ENCODE results near the gene NEURL2. TPM values are rescaled to one million over a fixed set of nuclear protein-coding genes. Genes with fewer than 3 reads are reported as not detected.

The NEURL2 gene
- total RNA-seq, 4 donors from 2014 or later = 2.2 to 26.4 (median 17.0) TPM

DNA sequence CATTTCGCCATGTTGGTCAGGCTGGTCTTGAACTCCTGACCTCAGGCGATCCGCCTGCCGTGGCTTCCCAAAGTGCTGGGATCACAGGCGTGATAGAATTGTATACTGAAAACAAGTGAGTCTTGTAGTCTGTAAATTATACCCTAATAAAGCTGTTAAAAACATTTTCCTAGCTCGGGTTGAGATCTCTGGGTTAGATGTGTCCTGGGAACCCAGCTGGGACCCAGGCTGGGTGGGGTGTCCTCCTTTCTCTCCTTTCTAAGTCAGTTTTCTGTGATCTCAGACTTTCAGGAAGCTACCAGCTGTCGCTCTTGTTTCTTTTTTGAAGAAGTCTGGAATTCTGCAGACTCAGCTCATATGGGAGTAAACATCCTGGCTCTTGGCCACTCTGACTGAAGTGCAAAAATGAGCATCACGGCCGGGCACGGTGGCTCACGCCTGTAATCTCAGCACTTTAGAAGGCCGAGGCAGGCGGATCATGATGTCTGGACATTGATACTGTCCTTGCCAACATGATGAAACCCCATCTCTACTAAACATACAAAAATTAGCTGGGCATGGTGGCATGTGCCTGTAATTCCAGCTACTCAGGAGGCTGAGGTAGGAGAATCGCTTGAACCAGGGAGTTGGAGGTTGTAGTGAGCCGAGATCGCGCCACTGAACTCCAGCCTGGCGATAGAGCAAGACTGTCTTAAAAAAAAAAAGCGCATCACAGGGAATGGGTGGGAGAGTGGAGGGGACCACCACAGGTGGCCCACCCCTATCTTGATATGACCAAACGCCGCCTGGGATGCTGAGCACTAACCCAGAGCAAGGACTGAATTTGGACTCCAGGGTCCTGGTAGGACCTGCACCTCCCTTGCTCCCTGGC lies 33.6 kb upstream of the NEURL2 start:
- Histone ChIP-seq H3K27ac (peak overlapping the region in 3 of 4 donors; percentile 61 to 71 (median 66)), H3K4me1 (peaks cover 0 to 30% (median 22%) of the 10 kb centered on the region in 3 donors), H3K9me3 (no peaks in the 10 kb centered on the region), H3K36me3 (no peaks in the 10 kb centered on the region), H3K4me3 (no peak overlapping the region), H3K27me3 (no peaks in the 10 kb centered on the region)
- ATAC-seq = peak; percentile 72
- TF ChIP-seq POLR2A (IDR thresholded peaks at IDR 0.05) (no peak), POLR2AphosphoS5 (IDR thresholded peaks at IDR 0.05) (no peak), EP300 (IDR thresholded peaks at IDR 0.05) (no peak)
- TF ChIP-seq, protein P1, sequence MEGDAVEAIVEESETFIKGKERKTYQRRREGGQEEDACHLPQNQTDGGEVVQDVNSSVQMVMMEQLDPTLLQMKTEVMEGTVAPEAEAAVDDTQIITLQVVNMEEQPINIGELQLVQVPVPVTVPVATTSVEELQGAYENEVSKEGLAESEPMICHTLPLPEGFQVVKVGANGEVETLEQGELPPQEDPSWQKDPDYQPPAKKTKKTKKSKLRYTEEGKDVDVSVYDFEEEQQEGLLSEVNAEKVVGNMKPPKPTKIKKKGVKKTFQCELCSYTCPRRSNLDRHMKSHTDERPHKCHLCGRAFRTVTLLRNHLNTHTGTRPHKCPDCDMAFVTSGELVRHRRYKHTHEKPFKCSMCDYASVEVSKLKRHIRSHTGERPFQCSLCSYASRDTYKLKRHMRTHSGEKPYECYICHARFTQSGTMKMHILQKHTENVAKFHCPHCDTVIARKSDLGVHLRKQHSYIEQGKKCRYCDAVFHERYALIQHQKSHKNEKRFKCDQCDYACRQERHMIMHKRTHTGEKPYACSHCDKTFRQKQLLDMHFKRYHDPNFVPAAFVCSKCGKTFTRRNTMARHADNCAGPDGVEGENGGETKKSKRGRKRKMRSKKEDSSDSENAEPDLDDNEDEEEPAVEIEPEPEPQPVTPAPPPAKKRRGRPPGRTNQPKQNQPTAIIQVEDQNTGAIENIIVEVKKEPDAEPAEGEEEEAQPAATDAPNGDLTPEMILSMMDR (IDR thresholded peaks at IDR 0.05) = no peak
- WGBS, 2 donors (ENCODE audit: low coverage in 1 of 2) = 17 to 44% methylated on average over 1 to 8 of the region's 21 CpGs

- TF ChIP-seq, protein P1 (IDR thresholded peaks at IDR 0.05) = no peak
- TF ChIP-seq POLR2AphosphoS5 (IDR thresholded peaks at IDR 0.05) (no peak), EP300 (IDR thresholded peaks at IDR 0.05) (no peak), POLR2A (IDR thresholded peaks at IDR 0.05) (no peak)
- Histone ChIP-seq H3K27me3 (no peaks in the 10 kb centered on the region), H3K36me3 (no peaks in the 10 kb centered on the region), H3K9me3 (no peaks in the 10 kb centered on the region), H3K4me3 (no peak overlapping the region), H3K4me1 (peaks cover 0 to 52% (median 34%) of the 10 kb centered on the region in 3 donors), H3K27ac (no peak overlapping the region)
- ATAC-seq = no peak
- 77 to 89% methylated on average over 8 to 9 of the region's 11 CpGs for WGBS, 2 donors (ENCODE audit: low coverage in 1 of 2)
Measured at GRCh38 chr20:45921337-45922189, 30.6 kb upstream of the NEURL2 start.

DNA sequence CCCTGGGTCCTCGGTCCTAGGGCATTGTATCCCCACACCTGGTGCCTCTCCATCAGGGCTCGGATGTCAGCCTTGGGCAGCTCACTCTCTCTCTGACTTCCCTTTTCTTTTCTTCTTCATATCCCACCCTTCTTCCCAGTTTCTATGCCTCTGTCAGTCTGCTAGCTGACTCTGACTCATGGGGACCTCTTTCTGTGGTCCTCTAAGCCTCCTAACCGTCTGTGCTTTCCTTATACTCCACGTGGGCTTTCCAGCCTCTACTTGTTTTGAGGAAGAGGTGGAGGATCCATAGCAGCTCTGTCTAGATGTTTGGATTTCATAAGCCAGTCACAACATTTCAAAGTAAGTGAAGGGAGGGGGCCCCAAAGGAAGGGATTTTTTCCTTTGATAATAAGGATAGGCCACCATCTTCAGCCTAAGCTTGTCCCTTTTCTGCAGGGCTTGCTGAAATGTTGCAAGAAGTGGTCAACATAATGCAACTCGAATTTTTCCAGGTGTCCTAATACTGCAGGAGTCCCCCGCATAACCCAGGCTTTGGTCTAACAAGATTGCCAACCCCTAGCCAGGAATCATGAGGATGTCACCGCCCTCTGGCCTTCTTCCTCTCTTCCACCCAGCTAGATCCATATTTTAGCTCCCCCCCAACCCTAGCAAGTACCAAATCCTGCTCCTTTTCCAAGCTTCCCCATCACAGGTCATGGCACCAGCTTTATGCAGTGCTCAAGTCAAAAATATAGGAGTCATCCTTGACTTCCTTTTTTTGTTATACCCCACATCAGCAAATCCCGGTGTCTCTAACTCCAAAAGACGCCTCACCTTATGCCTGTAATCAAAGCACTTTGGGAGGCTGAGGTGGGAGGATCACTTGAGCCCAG lies 29.7 kb upstream of the NEURL2 start:
- no peak overlapping the region for H3K4me3 ChIP-seq
- H3K9me3 ChIP-seq = no peaks in the 10 kb centered on the region
- ATAC-seq = no peak
- WGBS, 2 donors (ENCODE audit: low coverage in 1 of 2) = 66 to 87% methylated on average over 4 to 6 of the region's 9 CpGs
- no peaks in the 10 kb centered on the region for H3K36me3 ChIP-seq
- peaks cover 0 to 52% (median 34%) of the 10 kb centered on the region in 3 donors for H3K4me1 ChIP-seq
- TF ChIP-seq EP300 (IDR thresholded peaks at IDR 0.05) = no peak
- TF ChIP-seq, protein P1 (IDR thresholded peaks at IDR 0.05) = no peak
- TF ChIP-seq POLR2AphosphoS5 (IDR thresholded peaks at IDR 0.05) = no peak
- TF ChIP-seq POLR2A (IDR thresholded peaks at IDR 0.05) = no peak
- H3K27me3 ChIP-seq = no peaks in the 10 kb centered on the region
- peak overlapping the region in 3 of 4 donors; percentile 66 to 77 (median 70) for H3K27ac ChIP-seq

- H3K36me3 ChIP-seq = no peaks in the 10 kb centered on the region
- peak overlapping the region; percentile 15 to 77 (median 68) for H3K27ac ChIP-seq
- WGBS, 2 donors (ENCODE audit: low coverage in 1 of 2) = 27 to 31% methylated on average over 6 to 7 of the region's 11 CpGs
- TF ChIP-seq EP300 (IDR thresholded peaks at IDR 0.05) (no peak), POLR2AphosphoS5 (IDR thresholded peaks at IDR 0.05) (no peak), POLR2A (IDR thresholded peaks at IDR 0.05) (no peak)
- TF ChIP-seq, protein P1 (IDR thresholded peaks at IDR 0.05) = no peak
- H3K27me3 ChIP-seq = peaks cover 3% of the 10 kb centered on the region
- no peaks in the 10 kb centered on the region for H3K9me3 ChIP-seq
- peak; percentile 64 for ATAC-seq
- H3K4me1 ChIP-seq = peaks cover 0 to 48% (median 31%) of the 10 kb centered on the region in 3 donors
- no peak overlapping the region for H3K4me3 ChIP-seq
Measured at GRCh38 chr20:45919542-45920399, 28.8 kb upstream of the NEURL2 start.
